ENCODE results near the gene DNAH10.

GRCh38 chr12:123939716-123940626, 177.9 kb downstream of the DNAH10 start:
- no peak for TF ChIP-seq CTCF (conservative IDR thresholded peaks at IDR 0.05)
- TF ChIP-seq ZFX (IDR thresholded peaks at IDR 0.05), result no peak

Measured in C4-2B (cell line).